SK-N-SH treated with all-trans-retinoic acid at 6 μM for 48 hours (cell line): ENCODE results near the gene CDX1.

Source experiments
- ATAC-seq: fragments of 200-7000 bp; cut with Tn5 transposase; 3 replicates; pipeline ENCODE4 v1.9.1; 2020; ENCODE audit warnings: mild to moderate bottlenecking, moderate library complexity
- ARNTL ChIP-seq: fragments of 450-650 bp; formaldehyde crosslinking; IDR thresholded peaks from 2 replicates; pipeline ENCODE4 v1.5.0; 2020; ENCODE audit warnings: low read depth, mild to moderate bottlenecking, moderate library complexity, borderline replicate concordance
- BACH2 ChIP-seq: fragments of 250-450 bp; sonication (Bioruptor Pico); IDR thresholded peaks from 2 replicates; pipeline ENCODE4 v1.9.0; 2021; ENCODE audit warnings: mild to moderate bottlenecking, borderline replicate concordance
- CSDC2 ChIP-seq: fragments of 250-450 bp; sonication (Bioruptor Pico); IDR thresholded peaks from 2 replicates; pipeline ENCODE4 v1.5.0; 2020; ENCODE audit warnings: mild to moderate bottlenecking, moderate library complexity
- CSRNP3 ChIP-seq: fragments of 250-450 bp; sonication (Bioruptor Pico); IDR thresholded peaks from 2 replicates; pipeline ENCODE4 v1.5.1; 2021; ENCODE audit warnings: mild to moderate bottlenecking, moderate library complexity
- ESRRG ChIP-seq: fragments of 250-450 bp; sonication (Bioruptor Pico); IDR thresholded peaks from 2 replicates; pipeline ENCODE4 v1.6.1; 2021; ENCODE audit warnings: mild to moderate bottlenecking
- GLIS3 ChIP-seq: fragments of 250-450 bp; sonication (Bioruptor Pico); IDR thresholded peaks from 2 replicates; pipeline ENCODE4 v1.5.0; 2020; ENCODE audit warnings: mild to moderate bottlenecking, moderate library complexity
- OSR1 ChIP-seq: fragments of 250-450 bp; sonication (Bioruptor Pico); IDR thresholded peaks from 2 replicates; pipeline ENCODE4 v1.8.0; 2022; ENCODE audit warnings: moderate library complexity, mild to moderate bottlenecking, inconsistent platforms
- POU6F1 ChIP-seq: fragments of 250-450 bp; sonication (Bioruptor Pico); IDR thresholded peaks from 2 replicates; pipeline ENCODE4 v1.8.0; 2021; ENCODE audit warnings: low read depth, mild to moderate bottlenecking, moderate library complexity, borderline replicate concordance
- RARB ChIP-seq: fragments of 250-450 bp; sonication (Bioruptor Pico); IDR thresholded peaks from 2 replicates; pipeline ENCODE4 v1.8.0; 2021; ENCODE audit warnings: mild to moderate bottlenecking, moderate library complexity
- SNAI2 ChIP-seq: fragments of 250-450 bp; sonication (Bioruptor Pico); IDR thresholded peaks from 2 replicates; pipeline ENCODE4 v1.5.0; 2020; ENCODE audit warnings: mild to moderate bottlenecking, moderate library complexity
- TCF4 ChIP-seq: fragments of 250-450 bp; sonication (Bioruptor Pico); IDR thresholded peaks from 2 replicates; pipeline ENCODE4 v1.8.0; 2021; ENCODE audit warnings: mild to moderate bottlenecking, moderate library complexity, borderline replicate concordance
- TOX ChIP-seq: fragments of 250-450 bp; sonication (Bioruptor Pico); IDR thresholded peaks from 2 replicates; pipeline ENCODE4 v1.8.0; 2021; ENCODE audit warnings: mild to moderate bottlenecking, moderate library complexity, borderline replicate concordance
- ZC3H10 ChIP-seq: fragments of 250-450 bp; sonication (Bioruptor Pico); IDR thresholded peaks from 2 replicates; pipeline ENCODE4 v1.5.1; 2021; ENCODE audit warnings: mild to moderate bottlenecking, moderate library complexity
- ZFP3 ChIP-seq: fragments of 250-450 bp; sonication (Bioruptor Pico); IDR thresholded peaks from 2 replicates; pipeline ENCODE4 v1.5.0; 2020; ENCODE audit warnings: mild to moderate bottlenecking, moderate library complexity
- ZFP30 ChIP-seq: fragments of 450-650 bp; formaldehyde crosslinking; IDR thresholded peaks from 2 replicates; pipeline ENCODE4 v1.5.0; 2022; ENCODE audit warnings: mild to moderate bottlenecking, moderate library complexity
- ZNF565 ChIP-seq: fragments of 450-650 bp; formaldehyde crosslinking; conservative IDR thresholded peaks from 2 replicates; pipeline ENCODE4 v1.5.0; 2020; ENCODE audit warnings: low read depth, mild to moderate bottlenecking, moderate library complexity
- ZNF70 ChIP-seq: fragments of 450-650 bp; formaldehyde crosslinking; IDR thresholded peaks from 2 replicates; pipeline ENCODE4 v1.5.0; 2020; ENCODE audit warnings: mild to moderate bottlenecking, moderate library complexity
- ZNF8 ChIP-seq: fragments of 450-650 bp; formaldehyde crosslinking; IDR thresholded peaks from 2 replicates; pipeline ENCODE4 v1.5.0; 2020; ENCODE audit warnings: mild to moderate bottlenecking, moderate library complexity
- TF ChIP-seq, protein P1 (sequence below): fragments of 250-450 bp; sonication (Bioruptor Pico); IDR thresholded peaks from 2 replicates; pipeline ENCODE4 v1.5.1; 2020; ENCODE audit warnings: low read depth, mild to moderate bottlenecking, moderate library complexity
- TF ChIP-seq, protein P2 (sequence below): fragments of 250-450 bp; sonication (Bioruptor Pico); IDR thresholded peaks from 2 replicates; pipeline ENCODE4 v1.5.0; 2020; ENCODE audit warnings: mild to moderate bottlenecking, moderate library complexity

Gene CDX1

GRCh38 chr5:150164211-150164980 lies 2.2 kb upstream of the CDX1 start:
- ATAC-seq, result no peak
- TF ChIP-seq ZFP3 (CRISPR knock-in tag) (no peak), GLIS3 (CRISPR knock-in tag) (no peak)

GRCh38 chr5:150166037-150166649 lies 435 bp upstream of the CDX1 start:
- no peak for TF ChIP-seq ARNTL (CRISPR knock-in tag)
- no peak for TF ChIP-seq CSRNP3
- TF ChIP-seq RARB (CRISPR knock-in tag), result no peak
- TF ChIP-seq, protein P1, sequence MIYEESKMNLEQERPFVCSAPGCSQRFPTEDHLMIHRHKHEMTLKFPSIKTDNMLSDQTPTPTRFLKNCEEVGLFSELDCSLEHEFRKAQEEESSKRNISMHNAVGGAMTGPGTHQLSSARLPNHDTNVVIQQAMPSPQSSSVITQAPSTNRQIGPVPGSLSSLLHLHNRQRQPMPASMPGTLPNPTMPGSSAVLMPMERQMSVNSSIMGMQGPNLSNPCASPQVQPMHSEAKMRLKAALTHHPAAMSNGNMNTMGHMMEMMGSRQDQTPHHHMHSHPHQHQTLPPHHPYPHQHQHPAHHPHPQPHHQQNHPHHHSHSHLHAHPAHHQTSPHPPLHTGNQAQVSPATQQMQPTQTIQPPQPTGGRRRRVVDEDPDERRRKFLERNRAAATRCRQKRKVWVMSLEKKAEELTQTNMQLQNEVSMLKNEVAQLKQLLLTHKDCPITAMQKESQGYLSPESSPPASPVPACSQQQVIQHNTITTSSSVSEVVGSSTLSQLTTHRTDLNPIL, result no peak
- no peak for TF ChIP-seq GLIS3 (CRISPR knock-in tag)
- TF ChIP-seq POU6F1 (CRISPR knock-in tag), result no peak
- no peak for TF ChIP-seq ZFP30 (CRISPR knock-in tag)
- no peak for TF ChIP-seq ZNF70 (CRISPR knock-in tag)
- no peak for TF ChIP-seq ZNF8 (CRISPR knock-in tag)
- TF ChIP-seq BACH2 (CRISPR knock-in tag), result no peak
- ATAC-seq, result no peak

GRCh38 chr5:150167512-150167850 lies 903 bp downstream of the CDX1 start:
- TF ChIP-seq ESRRG (CRISPR knock-in tag), result no peak
- TF ChIP-seq SNAI2, result no peak
- TF ChIP-seq ZFP30 (CRISPR knock-in tag), result no peak
- no peak for TF ChIP-seq BACH2 (CRISPR knock-in tag)
- no peak for TF ChIP-seq TOX (CRISPR knock-in tag)
- TF ChIP-seq ZNF565 (CRISPR knock-in tag), result no peak
- no peak for ATAC-seq

DNA sequence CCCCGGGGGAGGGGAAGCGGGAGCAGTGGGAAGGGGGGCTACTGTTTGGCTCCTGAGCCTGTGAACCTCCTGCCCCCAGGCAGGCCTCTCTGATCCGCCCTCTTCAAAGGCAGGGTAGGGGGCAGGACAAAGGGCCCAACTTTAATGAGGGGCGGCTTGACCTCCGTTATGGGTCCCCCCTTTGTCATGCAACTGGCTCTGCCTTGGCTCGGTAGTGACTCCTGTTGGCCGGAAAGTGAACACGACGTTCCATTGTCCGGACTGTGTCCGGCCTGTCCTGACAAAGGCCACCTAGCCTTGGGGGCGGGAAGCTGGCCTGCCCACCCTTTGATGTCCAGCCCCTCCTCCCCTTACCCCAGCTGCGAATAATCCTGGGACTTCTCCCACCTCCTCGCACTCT lies 1.3 kb downstream of the CDX1 start:
- TF ChIP-seq, protein P2, sequence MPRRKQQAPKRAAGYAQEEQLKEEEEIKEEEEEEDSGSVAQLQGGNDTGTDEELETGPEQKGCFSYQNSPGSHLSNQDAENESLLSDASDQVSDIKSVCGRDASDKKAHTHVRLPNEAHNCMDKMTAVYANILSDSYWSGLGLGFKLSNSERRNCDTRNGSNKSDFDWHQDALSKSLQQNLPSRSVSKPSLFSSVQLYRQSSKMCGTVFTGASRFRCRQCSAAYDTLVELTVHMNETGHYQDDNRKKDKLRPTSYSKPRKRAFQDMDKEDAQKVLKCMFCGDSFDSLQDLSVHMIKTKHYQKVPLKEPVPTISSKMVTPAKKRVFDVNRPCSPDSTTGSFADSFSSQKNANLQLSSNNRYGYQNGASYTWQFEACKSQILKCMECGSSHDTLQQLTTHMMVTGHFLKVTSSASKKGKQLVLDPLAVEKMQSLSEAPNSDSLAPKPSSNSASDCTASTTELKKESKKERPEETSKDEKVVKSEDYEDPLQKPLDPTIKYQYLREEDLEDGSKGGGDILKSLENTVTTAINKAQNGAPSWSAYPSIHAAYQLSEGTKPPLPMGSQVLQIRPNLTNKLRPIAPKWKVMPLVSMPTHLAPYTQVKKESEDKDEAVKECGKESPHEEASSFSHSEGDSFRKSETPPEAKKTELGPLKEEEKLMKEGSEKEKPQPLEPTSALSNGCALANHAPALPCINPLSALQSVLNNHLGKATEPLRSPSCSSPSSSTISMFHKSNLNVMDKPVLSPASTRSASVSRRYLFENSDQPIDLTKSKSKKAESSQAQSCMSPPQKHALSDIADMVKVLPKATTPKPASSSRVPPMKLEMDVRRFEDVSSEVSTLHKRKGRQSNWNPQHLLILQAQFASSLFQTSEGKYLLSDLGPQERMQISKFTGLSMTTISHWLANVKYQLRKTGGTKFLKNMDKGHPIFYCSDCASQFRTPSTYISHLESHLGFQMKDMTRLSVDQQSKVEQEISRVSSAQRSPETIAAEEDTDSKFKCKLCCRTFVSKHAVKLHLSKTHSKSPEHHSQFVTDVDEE, result no peak
- no peak for TF ChIP-seq TOX (CRISPR knock-in tag)
- no peak for TF ChIP-seq ZC3H10 (CRISPR knock-in tag)
- TF ChIP-seq ZNF565 (CRISPR knock-in tag), result no peak
- no peak for TF ChIP-seq OSR1 (CRISPR knock-in tag)
- TF ChIP-seq TCF4 (CRISPR knock-in tag), result no peak
- no peak for TF ChIP-seq ZFP3 (CRISPR knock-in tag)
- TF ChIP-seq POU6F1 (CRISPR knock-in tag), result no peak
- no peak for TF ChIP-seq GLIS3 (CRISPR knock-in tag)
- no peak for TF ChIP-seq CSDC2 (CRISPR knock-in tag)
- TF ChIP-seq ESRRG (CRISPR knock-in tag), result no peak

More for the DNA sequence above, 1.3 kb downstream of the CDX1 start:
- no peak for ATAC-seq
